ENCODE data around the gene TRIM16.
A peak's percentile ranks its signal among the peaks of the same experiment; 100 is the strongest.
"Not testable (repeated sequence)": the region's sequence is repeated elsewhere in the genome, so short reads cannot be mapped to it uniquely, and the experiment has no call there.

TRIM16 gene

GRCh38 chr17:15683824-15684478 lies at the start of gene TRIM16:
TSS of gene TRIM16 (minus strand) at chr17:15684311. CDS start at chr17:15651609, 32,702 bp downstream.
- peak; percentile 89 for DNase-seq

- DNase-seq = not testable (repeated sequence)
Measured at GRCh38 chr17:15733174-15733789, 49.2 kb upstream of the TRIM16 start.

- DNase-seq = not testable (repeated sequence)
Measured at GRCh38 chr17:15731900-15732299, 47.8 kb upstream of the TRIM16 start, which contains the start of gene TBC1D26. TSS of gene TBC1D26 (plus strand) at chr17:15732283. CDS start at chr17:15735349, 3,066 bp downstream.

- DNase-seq = not testable (repeated sequence)
Measured at GRCh38 chr17:15730535-15730934, 46.4 kb upstream of the TRIM16 start.

- not testable (repeated sequence) for DNase-seq
Measured at GRCh38 chr17:15716601-15717563, 32.8 kb upstream of the TRIM16 start.

GRCh38 chr17:15708879-15709278 lies 24.8 kb upstream of the TRIM16 start:
- DNase-seq = not testable (repeated sequence)

- DNase-seq = not testable (repeated sequence)
Measured at GRCh38 chr17:15704813-15705212, 20.7 kb upstream of the TRIM16 start.

GRCh38 chr17:15704239-15704638 lies 20.1 kb upstream of the TRIM16 start:
- not testable (repeated sequence) for DNase-seq

GRCh38 chr17:15699937-15700336 lies 15.8 kb upstream of the TRIM16 start:
- not testable (repeated sequence) for DNase-seq

GRCh38 chr17:15699413-15699924 lies 15.4 kb upstream of the TRIM16 start, which contains the start of gene ZNF286A:
TSS of gene ZNF286A (plus strand) at chr17:15699752. CDS start at chr17:15700330, 578 bp downstream.
- DNase-seq = peak; percentile 99

GRCh38 chr17:15698967-15699366 lies 14.9 kb upstream of the TRIM16 start:
- not testable (repeated sequence) for DNase-seq

- not testable (repeated sequence) for DNase-seq
Measured at GRCh38 chr17:15687494-15687893, 3.4 kb upstream of the TRIM16 start.

- DNase-seq = peak; percentile 36
Measured at GRCh38 chr17:15683135-15683534, 976 bp downstream of the TRIM16 start.

GRCh38 chr17:15675991-15676390 lies 8.1 kb downstream of the TRIM16 start:
- DNase-seq = not testable (repeated sequence)

GRCh38 chr17:15674640-15675039 lies 9.5 kb downstream of the TRIM16 start:
- DNase-seq = not testable (repeated sequence)

- DNase-seq = not testable (repeated sequence)
Measured at GRCh38 chr17:15669526-15669925, 14.6 kb downstream of the TRIM16 start.

- DNase-seq = no peak
Measured at GRCh38 chr17:15663691-15664090, 20.4 kb downstream of the TRIM16 start.

GRCh38 chr17:15663176-15663575 lies 20.9 kb downstream of the TRIM16 start:
- DNase-seq = no peak

- peak; percentile 65 for DNase-seq
Measured at GRCh38 chr17:15662681-15663080, 21.4 kb downstream of the TRIM16 start.

GRCh38 chr17:15660077-15660476 lies 24.0 kb downstream of the TRIM16 start:
- no peak for DNase-seq

- no peak for DNase-seq
Measured at GRCh38 chr17:15659663-15660062, 24.4 kb downstream of the TRIM16 start.

- no peak for DNase-seq
Measured at GRCh38 chr17:15659236-15659635, 24.9 kb downstream of the TRIM16 start.

- no peak for DNase-seq
Measured at GRCh38 chr17:15658296-15658695, 25.8 kb downstream of the TRIM16 start.
